Skeletal muscle tissue (tissue), 4 donors: Measurements from ENCODE around the gene GRM1. TPM values are rescaled to one million over a fixed set of nuclear protein-coding genes. Genes with fewer than 3 reads are reported as not detected.

Experiments used
- H3K27ac ChIP-seq: one replicate; pipeline ENCODE4 v1.7.0; 2013; ENCODE audit warnings: mild to moderate bottlenecking, low read depth, low read length, inconsistent platforms
- H3K27me3 ChIP-seq, 3 donors: one replicate each; pipeline ENCODE4 v1.7.0; 2013; ENCODE audit warnings: low read length in 3 of 3; ENCODE audit not compliant: control insufficient read depth in 3 of 3, insufficient read depth in 3 of 3
- H3K36me3 ChIP-seq, 3 donors: one replicate each; pipeline ENCODE4 v1.7.0; 2013; ENCODE audit warnings: low read length in 3 of 3; ENCODE audit not compliant: control insufficient read depth in 3 of 3, insufficient read depth in 3 of 3
- H3K4me1 ChIP-seq, 3 donors: one replicate each; pipeline ENCODE4 v1.7.0; 2013; ENCODE audit warnings: low read length in 3 of 3, mild to moderate bottlenecking in 3 of 3; ENCODE audit not compliant: control insufficient read depth in 3 of 3, insufficient read depth in 3 of 3
- H3K4me3 ChIP-seq, 3 donors: one replicate each; pipeline ENCODE4 v1.7.0; 2013; ENCODE audit warnings: low read length in 3 of 3
- H3K9ac ChIP-seq, 3 donors: one replicate each; pipeline ENCODE4 v1.7.0; 2013; ENCODE audit warnings: low read length in 3 of 3, mild to moderate bottlenecking in 3 of 3, moderate library complexity in 2 of 3, low read depth in 1 of 3
- H3K9me3 ChIP-seq, 3 donors: one replicate each; pipeline ENCODE4 v1.7.0; 2013; ENCODE audit warnings: low read length in 3 of 3; ENCODE audit not compliant: control insufficient read depth in 3 of 3
- total RNA-seq: library from RNA; depleted of rRNA; stranded (reverse); fragments of >200 nt; gene quantifications from one replicate; pipeline ENCODE4 v1.2.3, GENCODE V29; 2014
- donor health status: Osteomylitis.

GRM1 gene
- total RNA-seq, 1 donor from 2014 or later = under 0.01 TPM

DNA sequence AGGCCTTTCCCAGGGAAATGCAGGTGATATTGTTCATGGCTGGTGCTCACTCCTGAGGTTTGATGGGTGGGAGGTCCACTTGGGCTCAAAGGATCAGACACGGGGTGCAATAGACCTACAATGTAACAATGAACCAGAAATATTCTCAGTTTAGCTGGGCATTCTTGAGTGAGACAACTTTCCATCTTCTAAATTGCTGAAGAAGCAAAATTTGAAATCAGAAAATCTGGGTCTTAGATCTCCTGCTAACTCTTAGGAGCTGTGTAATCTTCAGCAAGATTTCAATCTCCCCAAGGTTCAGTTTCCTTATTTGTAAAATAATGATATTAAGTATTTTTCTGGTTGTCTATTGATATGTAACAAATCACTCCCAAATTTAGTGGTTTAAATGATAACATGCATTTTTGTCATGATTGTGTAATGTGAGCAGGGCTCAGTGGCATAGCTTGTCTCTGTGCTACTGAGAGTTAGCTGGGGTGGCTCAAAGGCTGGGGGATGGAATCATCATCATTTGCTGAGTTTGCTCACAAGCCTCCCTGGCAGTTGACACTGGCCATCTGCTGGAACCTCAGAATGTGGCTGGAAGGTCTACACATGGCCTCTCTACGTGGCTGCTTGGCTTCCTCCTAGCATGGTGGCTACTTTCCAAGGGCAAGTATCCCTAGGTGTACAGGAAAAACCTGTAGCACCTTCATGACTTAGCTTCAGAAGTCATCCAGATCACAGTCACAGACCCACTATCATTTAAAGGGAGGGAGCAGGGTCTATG, 98.8 kb downstream of the GRM1 start:
- Histone ChIP-seq H3K36me3 (no peaks in the 10 kb centered on the region), H3K27me3 (no peaks in the 10 kb centered on the region)

DNA sequence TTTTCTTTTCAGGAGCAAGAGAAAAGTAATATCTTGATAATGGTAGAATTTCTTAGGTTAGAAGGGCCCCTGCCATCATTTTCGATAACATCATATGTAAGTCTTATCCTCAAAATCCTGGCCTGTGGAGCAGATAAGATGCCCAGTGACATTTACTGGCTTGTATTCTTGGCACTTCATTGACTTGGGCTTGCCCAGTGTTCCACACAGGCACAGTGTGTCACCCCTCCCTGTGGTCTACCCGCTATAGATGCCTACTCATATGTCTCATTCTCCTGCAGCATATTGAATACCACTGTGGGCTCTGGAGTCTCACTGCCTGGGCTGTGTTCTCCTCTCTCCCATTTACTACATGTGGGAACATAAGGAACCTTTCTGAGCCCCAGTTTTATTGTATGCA, 105.0 kb downstream of the GRM1 start:
- Histone ChIP-seq H3K27ac (no peak overlapping the region), H3K36me3 (no peaks in the 10 kb centered on the region), H3K9ac (no peak overlapping the region), H3K9me3 (no peaks in the 10 kb centered on the region), H3K4me1 (no peaks in the 10 kb centered on the region), H3K4me3 (no peak overlapping the region), H3K27me3 (no peaks in the 10 kb centered on the region)

More for the DNA sequence above, 98.8 kb downstream of the GRM1 start:
- Histone ChIP-seq H3K27ac (no peak overlapping the region), H3K9me3 (no peaks in the 10 kb centered on the region), H3K4me1 (no peaks in the 10 kb centered on the region), H3K4me3 (no peak overlapping the region), H3K9ac (no peak overlapping the region)

DNA sequence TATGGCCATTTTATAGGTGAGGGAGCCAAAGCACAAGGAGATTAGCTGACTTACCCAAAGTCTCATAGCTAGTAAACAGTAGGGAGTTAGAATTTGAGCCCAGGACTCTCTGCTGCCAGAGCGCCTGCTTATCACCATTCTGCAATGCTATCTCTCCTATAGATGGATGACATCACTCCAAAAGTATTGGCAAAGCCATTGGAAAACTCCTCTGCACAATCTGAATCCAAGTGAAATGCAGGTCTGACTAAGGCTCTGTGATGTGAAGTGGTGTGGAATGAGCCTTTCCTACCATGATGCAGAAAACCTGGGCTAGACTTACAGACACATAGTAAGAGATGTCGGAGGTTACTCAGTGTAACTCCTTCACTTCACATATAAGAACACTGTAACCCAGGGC, 106.3 kb downstream of the GRM1 start:
- no peaks in the 10 kb centered on the region for H3K27me3 ChIP-seq
- no peak overlapping the region for H3K4me3 ChIP-seq
- H3K9me3 ChIP-seq = no peaks in the 10 kb centered on the region
- H3K4me1 ChIP-seq = no peaks in the 10 kb centered on the region
- no peaks in the 10 kb centered on the region for H3K36me3 ChIP-seq
- H3K9ac ChIP-seq = no peak overlapping the region
- H3K27ac ChIP-seq = no peak overlapping the region

DNA sequence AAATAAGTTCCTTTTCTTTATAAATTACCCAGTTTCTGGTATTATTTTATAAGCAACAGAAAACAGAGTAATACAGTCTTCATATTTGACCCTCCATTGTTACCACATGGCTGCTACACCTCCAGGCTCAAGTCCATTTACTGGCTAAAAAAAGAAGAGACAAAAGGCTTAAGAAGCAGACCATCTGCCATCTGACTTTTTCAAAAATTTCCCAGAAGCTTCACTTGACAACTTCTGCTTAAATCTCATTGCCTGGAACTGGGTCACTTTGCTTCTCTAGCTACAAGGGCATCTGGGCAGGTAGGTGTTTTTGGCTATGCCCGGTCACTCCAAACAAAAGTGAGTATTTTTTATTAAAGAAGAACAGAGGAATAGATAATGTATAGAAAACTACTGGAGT, 118.0 kb downstream of the GRM1 start:
- Histone ChIP-seq H3K36me3 (no peaks in the 10 kb centered on the region), H3K27ac (no peak overlapping the region), H3K9ac (no peak overlapping the region), H3K4me3 (no peak overlapping the region), H3K9me3 (no peaks in the 10 kb centered on the region), H3K4me1 (no peaks in the 10 kb centered on the region), H3K27me3 (no peaks in the 10 kb centered on the region)

DNA sequence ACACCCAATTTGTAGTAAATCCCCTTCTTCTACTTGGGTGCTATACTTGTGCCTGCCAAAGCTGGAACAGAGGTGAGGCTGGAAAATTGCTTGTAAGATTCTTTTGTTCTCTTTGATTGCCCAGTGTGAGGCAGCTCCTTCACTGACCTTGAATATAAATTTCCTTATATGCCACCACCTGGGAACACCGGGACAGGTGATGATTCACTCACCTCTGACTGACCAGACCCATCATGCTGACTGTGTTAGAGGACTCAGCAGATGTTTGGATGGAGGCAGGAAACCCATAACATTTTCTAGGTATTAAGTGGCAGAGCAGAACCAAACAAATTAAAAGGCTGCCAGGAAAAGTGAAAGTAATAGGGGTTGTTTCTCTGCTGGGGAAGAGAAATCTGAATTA, 120.9 kb downstream of the GRM1 start:
- no peaks in the 10 kb centered on the region for H3K4me1 ChIP-seq
- H3K27me3 ChIP-seq = no peaks in the 10 kb centered on the region
- H3K9me3 ChIP-seq = no peaks in the 10 kb centered on the region
- no peak overlapping the region for H3K27ac ChIP-seq
- no peaks in the 10 kb centered on the region for H3K36me3 ChIP-seq
- no peak overlapping the region for H3K9ac ChIP-seq
- no peak overlapping the region for H3K4me3 ChIP-seq

DNA sequence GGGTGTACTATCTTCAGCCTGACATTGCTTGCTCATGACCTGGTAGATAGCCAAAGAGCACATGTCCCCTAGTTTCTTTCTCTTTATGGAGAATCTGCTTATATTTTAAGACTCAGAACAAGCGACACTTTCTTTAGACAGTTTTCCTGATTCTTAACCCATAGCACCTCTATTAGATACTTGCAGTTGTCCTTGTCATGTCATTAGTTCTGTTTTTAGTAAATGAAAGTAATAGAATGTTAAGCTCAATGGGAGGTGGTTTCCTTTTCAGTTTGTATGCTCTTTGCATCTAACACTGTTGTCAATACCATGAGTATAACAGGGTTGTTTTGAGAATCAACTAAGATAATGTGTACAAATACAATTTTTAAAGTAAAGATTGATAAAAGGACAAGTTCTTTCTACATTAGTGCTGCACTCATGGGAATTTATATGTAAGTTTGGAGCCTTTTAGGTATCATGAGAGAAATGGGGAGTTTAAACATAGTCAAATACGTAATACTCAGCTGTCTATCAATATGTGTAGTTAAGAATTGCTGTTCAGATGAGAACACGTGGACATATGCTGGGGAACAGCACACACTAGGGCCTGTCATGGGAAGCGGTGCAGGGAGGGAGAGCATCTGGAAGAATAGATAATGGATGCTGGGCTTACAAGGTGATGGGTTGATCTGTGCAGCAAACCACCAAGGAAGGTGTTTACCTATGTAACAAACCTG, 124.3 kb downstream of the GRM1 start:
- Histone ChIP-seq H3K36me3 (no peaks in the 10 kb centered on the region), H3K9me3 (no peaks in the 10 kb centered on the region), H3K9ac (no peak overlapping the region), H3K27ac (no peak overlapping the region), H3K27me3 (no peaks in the 10 kb centered on the region), H3K4me1 (no peaks in the 10 kb centered on the region), H3K4me3 (no peak overlapping the region)

DNA sequence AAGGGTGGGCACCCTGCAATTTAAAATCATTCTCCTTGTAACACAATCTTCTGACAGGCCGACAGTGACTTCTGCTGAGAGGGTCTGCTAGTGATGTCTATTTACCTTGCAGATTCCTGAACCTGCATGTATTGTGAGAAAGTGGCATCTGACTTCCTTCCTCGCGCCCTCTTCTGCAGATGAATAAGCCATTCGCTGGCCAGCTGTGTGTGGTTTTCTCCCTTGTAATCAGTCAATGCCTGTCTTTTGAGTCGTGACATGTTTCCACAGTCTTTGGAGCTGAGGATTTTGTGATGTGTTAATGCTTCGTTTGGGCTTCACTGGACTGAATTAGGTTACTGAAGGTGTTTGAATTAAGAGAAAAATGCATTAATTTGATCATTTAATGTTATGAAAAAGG, 125.3 kb downstream of the GRM1 start:
- Histone ChIP-seq H3K4me1 (no peaks in the 10 kb centered on the region), H3K9ac (no peak overlapping the region), H3K9me3 (no peaks in the 10 kb centered on the region), H3K4me3 (no peak overlapping the region), H3K36me3 (no peaks in the 10 kb centered on the region), H3K27ac (no peak overlapping the region), H3K27me3 (no peaks in the 10 kb centered on the region)

DNA sequence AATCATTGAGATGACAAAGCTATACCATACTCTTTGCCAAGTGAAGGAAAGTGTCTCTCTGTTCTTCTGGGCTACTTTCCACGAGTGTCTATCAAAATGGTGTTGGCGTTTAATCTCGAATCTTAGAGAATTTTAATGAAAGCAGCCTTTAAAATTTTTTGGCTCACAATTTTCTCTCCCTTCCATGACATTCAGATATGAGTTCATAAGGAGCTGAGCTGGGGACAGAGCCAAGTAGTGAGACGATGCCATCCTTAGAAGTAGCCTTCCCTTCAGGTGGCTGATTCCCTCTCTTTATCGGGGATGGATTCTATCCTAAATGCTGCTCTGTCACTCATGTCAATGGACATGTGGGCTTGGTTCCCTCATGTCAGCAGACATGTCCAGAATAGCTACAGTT, 132.8 kb downstream of the GRM1 start:
- H3K9ac ChIP-seq = no peak overlapping the region
- no peak overlapping the region for H3K27ac ChIP-seq
- no peaks in the 10 kb centered on the region for H3K27me3 ChIP-seq
- no peaks in the 10 kb centered on the region for H3K36me3 ChIP-seq
- H3K4me3 ChIP-seq = no peak overlapping the region
- no peaks in the 10 kb centered on the region for H3K9me3 ChIP-seq
- no peaks in the 10 kb centered on the region for H3K4me1 ChIP-seq

DNA sequence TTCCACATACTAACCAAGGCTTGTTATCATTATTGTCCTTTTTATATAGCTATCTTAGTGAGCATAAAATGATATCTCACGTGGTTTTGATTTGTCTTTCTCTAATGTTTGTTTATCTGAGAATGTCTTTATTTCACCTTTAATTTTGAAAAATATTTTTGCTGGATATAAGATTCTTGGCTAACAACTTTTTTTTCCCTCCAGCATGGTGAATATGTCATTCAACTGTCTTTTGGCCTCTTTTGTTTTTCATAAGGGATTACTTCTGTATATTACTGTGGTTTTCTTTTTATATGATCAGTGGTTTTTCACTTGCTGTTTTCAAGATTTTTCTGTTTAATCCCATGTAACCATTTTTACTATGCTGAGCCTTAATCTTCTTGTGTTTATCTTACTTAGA, 141.0 kb downstream of the GRM1 start:
- no peaks in the 10 kb centered on the region for H3K27me3 ChIP-seq
- H3K36me3 ChIP-seq = no peaks in the 10 kb centered on the region
- H3K4me1 ChIP-seq = no peaks in the 10 kb centered on the region
- H3K9ac ChIP-seq = no peak overlapping the region
- H3K4me3 ChIP-seq = no peak overlapping the region
- H3K27ac ChIP-seq = no peak overlapping the region
- no peaks in the 10 kb centered on the region for H3K9me3 ChIP-seq

DNA sequence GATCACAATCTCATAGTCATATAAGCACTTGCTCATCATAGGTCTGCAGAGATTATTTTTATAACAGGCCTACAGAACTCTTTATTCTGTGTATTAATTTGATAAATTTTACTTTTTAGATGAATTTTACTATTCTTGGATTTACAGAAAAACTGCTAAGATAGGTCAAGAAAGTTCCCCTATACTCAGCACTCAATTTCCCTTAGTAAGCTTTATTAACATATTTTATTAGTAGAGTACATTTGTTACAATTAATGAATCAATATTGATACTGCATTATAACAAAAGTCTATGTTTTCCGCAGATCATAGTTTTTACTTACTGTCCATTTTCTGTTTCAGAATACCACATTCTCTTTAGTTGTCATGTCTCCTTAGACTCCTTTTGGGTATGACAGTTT, 148.9 kb downstream of the GRM1 start:
- H3K27ac ChIP-seq = no peak overlapping the region
- no peaks in the 10 kb centered on the region for H3K9me3 ChIP-seq
- no peaks in the 10 kb centered on the region for H3K36me3 ChIP-seq
- no peak overlapping the region for H3K4me3 ChIP-seq
- H3K4me1 ChIP-seq = no peaks in the 10 kb centered on the region
- no peak overlapping the region for H3K9ac ChIP-seq
- H3K27me3 ChIP-seq = no peaks in the 10 kb centered on the region
